Anterior cingulate cortex (tissue), 58 donors: Measurements from ENCODE around the gene UBQLN4.
"Not testable (repeated sequence)": the region's sequence is repeated elsewhere in the genome, so short reads cannot be mapped to it uniquely, and the experiment has no call there.

Source experiments
- DNase-seq, 58 donors: peaks; one replicate each; lab custom pipeline; 2025; lab: John Stamatoyannopoulos, UW

Gene UBQLN4

GRCh38 chr1:156064615-156065014 lies 11.0 kb upstream of the UBQLN4 start:
- no peak for DNase-seq

GRCh38 chr1:156063997-156064285 lies 10.3 kb upstream of the UBQLN4 start:
- no peak for DNase-seq

DNA sequence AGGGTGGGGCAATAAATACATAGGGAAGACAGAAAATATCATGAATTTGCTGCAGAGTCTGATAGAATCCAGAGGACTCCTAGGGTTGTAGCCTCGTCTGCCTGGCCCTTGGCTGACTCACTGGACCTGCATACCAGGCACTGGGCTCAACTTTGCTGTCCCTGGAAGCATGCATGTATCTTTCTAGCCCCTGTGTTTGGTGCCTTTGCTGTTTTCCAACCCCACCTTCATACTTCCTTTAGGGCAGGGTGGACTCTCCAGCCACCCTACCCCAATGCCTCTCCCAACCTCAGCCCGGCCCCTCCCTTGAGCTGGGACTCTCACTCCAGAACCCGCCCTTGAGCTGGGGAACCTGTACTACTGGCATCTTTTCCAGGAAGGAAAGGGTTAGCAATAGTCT lies 8.6 kb upstream of the UBQLN4 start:
- DNase-seq: no peak

GRCh38 chr1:156060937-156061636 lies 7.5 kb upstream of the UBQLN4 start, which contains the start of gene RAB25:
RAB25 (plus strand) TSS chr1:156061160; CDS start chr1:156061401, 241 bp downstream.
- no peak for DNase-seq

GRCh38 chr1:156056326-156056849 lies 2.8 kb upstream of the UBQLN4 start:
- DNase-seq: no peak

- peak in 2 of 58 donors; percentile 37 to 56 for DNase-seq
Measured at GRCh38 chr1:156055281-156056048, 1.9 kb upstream of the UBQLN4 start.

DNA sequence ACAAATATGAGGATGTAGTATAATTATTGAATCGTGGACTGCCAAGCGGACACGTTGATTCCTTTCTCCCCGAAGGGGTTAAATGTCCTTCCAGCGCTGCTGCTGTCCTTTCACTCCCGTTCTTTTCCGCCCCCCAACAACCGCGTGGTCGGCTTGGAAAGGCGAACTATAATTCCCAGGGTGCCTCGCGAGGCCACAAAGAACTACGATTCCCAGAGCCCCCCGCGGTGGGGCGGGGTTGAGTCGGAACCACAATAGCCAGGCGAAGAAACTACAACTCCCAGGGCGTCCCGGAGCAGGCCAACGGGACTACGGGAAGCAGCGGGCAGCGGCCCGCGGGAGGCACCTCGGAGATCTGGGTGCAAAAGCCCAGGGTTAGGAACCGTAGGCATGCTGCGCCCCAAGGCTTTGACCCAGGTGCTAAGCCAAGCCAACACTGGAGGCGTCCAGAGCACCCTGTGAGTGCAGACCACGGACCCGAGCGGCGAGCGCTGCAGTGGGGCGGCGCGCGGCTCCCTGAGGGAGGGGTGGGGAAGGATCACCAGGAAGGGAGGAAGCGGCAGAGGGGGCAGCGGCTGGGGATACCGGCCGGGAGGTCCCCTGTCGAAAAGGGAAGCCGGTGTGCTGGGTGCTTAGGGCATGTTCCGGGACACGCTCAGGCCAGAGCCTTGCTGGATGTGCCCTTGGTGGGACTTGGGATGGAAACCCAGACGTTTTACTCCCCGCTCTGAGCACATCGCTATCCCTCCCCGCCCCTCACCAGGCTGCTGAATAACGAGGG lies 1.1 kb upstream of the UBQLN4 start, which contains the start of gene LAMTOR2:
Gene LAMTOR2 (plus strand): TSS at position 283 of the 781 bp plus-strand sequence. CDS start 108 bp downstream, at position 391.
- peak; percentile 86 to 99 (median 98) for DNase-seq

GRCh38 chr1:156052862-156053767 lies 483 bp downstream of the UBQLN4 start:
- peak in 39 of 58 donors; percentile 20 to 78 (median 48) for DNase-seq

GRCh38 chr1:156051011-156051725 lies 2.4 kb downstream of the UBQLN4 start:
- no peak for DNase-seq

DNA sequence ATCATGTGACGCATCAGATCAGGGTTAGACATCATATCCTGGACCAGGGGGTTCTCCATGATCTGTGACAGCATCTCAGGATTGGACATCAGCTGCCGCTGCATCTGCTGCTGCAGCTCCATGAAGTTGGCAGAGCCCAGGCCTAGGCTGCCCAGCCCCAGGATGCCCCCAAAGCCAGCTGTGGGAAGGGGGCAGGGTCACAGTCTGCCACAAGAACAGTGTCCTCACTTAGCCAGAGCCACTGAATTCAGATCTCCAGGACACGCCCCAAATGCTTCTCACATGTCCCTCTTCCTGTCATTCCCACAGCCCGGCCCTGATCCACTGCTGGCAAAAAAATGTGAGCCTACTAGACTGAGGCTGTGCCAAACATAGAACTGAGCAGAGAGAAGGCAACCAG lies 3.2 kb downstream of the UBQLN4 start:
- peak in 35 of 58 donors; percentile 4 to 77 (median 33) for DNase-seq

DNA sequence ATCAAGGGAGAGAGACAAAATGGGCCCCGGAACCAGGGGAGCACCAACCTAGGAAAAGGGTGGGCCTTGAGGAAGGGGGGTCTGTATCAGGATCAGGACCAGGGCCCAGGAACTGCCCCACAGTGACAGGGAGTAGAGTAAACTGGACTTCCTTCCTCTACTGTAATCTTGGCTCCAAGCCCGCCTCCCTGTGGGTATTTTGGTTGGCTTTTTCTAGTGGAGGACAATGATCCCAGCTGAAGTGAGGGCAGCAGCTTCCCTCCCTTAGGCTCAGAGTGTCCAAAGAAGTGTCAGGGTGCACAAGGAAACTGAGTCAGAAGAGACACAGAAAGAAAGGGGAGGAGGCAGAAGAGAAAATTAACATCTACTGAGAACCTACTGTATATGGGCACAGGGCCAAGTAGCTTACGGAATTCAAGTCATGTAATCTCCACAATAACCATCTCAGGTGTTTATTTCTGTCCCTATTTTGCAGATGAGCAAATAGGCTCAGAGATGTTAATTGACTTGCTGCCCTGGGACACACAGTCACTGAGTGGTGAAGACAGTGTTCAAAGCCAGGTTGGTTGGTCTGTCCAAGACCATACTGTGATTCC lies 4.8 kb downstream of the UBQLN4 start:
- DNase-seq: no peak

DNA sequence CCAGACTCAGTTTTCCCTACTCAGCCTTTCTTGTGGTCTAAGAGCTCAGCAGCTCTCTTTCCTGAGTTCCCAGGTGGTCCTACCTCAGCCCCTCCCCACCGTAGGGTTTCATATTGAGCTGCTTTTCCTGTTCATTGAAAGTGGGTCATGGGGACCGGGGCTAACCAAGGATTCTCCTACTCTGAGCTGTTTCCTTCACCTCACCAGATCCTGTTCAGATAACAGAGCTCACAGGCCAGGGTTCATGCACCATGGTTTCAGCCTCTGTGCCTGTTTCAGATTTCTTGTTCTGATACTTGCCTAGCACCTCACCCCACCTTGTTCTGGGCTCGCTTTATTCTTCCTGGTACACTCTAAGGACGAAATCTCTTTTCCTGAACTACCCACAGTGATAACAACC lies 8.5 kb downstream of the UBQLN4 start:
- no peak for DNase-seq

DNA sequence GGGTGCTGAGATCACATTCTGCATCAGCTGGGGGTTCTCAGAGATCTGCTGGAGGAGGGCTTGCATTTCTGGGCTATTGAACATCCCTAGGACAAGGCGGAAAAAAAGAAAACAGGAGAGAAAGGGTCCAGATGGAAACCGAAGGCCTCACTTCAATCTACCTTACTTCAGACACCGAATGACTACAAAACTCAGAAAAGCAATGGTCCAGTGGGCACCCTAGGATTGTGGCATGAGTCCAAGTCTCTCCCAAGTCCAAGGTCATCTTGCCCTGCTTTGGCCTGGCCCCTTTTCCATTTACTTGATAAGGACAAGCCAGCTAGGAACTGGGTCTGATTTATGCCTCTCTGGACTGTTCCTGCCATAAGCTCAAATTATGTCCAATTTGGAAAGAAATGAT lies 10.8 kb downstream of the UBQLN4 start:
- DNase-seq: no peak

DNA sequence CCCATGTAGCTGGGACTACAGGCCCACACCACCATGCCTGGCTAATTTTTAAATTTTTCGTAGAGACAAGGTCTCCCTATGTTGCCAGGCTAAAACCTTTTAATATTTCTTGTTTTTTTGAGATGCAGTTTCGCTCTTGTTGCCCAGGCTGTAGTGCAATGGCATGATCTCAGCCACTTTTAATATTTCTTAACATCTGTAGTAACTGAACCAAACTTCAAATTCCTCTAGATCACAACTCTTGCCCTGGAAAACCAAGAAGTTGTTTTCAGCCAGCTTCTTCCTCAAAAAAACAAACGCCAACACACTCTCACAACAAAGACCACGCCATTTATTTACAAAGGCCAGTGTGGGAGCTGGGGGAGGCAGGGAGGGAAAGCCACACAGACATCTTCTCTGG lies 18.6 kb downstream of the UBQLN4 start:
- not testable (repeated sequence) for DNase-seq

GRCh38 chr1:156033011-156033410 lies 20.6 kb downstream of the UBQLN4 start:
- DNase-seq: no peak

- no peak for DNase-seq
Measured at GRCh38 chr1:156026588-156026987, 27.0 kb downstream of the UBQLN4 start.

DNA sequence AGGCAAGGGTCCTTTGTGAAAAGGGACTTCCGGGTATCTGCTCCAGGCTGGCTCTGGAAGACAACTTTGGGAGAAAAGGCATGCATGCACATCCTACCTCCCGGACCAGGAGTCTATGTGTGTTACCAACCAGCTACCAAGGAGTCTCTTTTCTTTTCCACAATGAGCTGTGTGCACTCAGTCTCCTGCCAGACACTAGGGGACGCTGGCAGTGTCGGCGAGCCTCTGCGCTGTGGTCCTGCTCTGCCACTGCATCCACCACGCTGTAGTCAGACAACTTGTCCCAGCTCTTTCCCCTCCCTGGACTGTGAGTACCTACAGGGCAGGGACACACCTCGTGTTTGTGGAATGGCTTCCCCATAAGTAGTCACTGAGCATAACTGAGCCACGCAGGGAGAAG lies 27.7 kb downstream of the UBQLN4 start:
- DNase-seq: peak in 11 of 58 donors; percentile 1 to 13 (median 7)

DNA sequence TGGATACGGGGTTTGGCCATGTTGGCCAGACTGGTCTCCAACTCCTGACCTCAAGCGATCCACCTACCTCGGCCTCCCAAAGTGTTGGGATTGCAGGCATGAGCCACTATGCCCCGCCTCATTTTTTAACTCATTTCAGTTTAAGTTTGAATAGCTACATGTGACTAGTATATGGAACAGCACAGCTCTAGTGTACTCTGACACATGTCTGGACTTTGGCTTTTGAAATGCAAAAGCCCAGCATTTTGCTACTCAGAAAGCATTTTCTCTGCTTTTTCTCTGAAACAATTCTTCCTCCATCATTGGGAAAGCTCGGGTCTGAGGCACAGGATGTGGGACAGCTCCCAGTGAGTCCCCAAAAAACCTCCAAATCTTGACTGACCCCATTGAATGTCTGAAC lies 28.8 kb downstream of the UBQLN4 start:
- DNase-seq: no peak

GRCh38 chr1:156021954-156022353 lies 31.6 kb downstream of the UBQLN4 start:
- DNase-seq: no peak
